8988T (cell line): ENCODE results near the gene CRYGC.
"Not testable (repeated sequence)": the region's sequence is repeated elsewhere in the genome, so short reads cannot be mapped to it uniquely, and the experiment has no call there.

Experiments used
- DNase-seq: peaks from one replicate; pipeline ENCODE4 v3.0.0; 2011

The CRYGC gene

GRCh38 chr2:208129744-208130711 lies at the start of gene CRYGC:
CRYGC (minus strand) TSS chr2:208129828; CDS start chr2:208129792, 36 bp downstream.
- no peak for DNase-seq

GRCh38 chr2:208179028-208179609 lies 49.5 kb upstream of the CRYGC start:
- DNase-seq = no peak

GRCh38 chr2:208175840-208176153 lies 46.2 kb upstream of the CRYGC start:
- no peak for DNase-seq

GRCh38 chr2:208175069-208175839 lies 45.6 kb upstream of the CRYGC start:
- DNase-seq = peak; percentile 31

GRCh38 chr2:208174144-208174543 lies 44.5 kb upstream of the CRYGC start:
- DNase-seq = no peak

- DNase-seq = no peak
Measured at GRCh38 chr2:208172125-208172524, 42.5 kb upstream of the CRYGC start.

- no peak for DNase-seq
Measured at GRCh38 chr2:208164951-208165755, 35.5 kb upstream of the CRYGC start.

GRCh38 chr2:208163489-208163888 lies 33.9 kb upstream of the CRYGC start, which contains the start of gene CRYGA:
CRYGA (minus strand) TSS chr2:208163589; CDS start chr2:208163556, 33 bp downstream.
- no peak for DNase-seq

GRCh38 chr2:208156439-208156838 lies 26.8 kb upstream of the CRYGC start:
- DNase-seq = no peak

- DNase-seq = no peak
Measured at GRCh38 chr2:208153156-208153555, 23.5 kb upstream of the CRYGC start.

GRCh38 chr2:208150956-208151355 lies 21.3 kb upstream of the CRYGC start:
- no peak for DNase-seq

- no peak for DNase-seq
Measured at GRCh38 chr2:208150094-208150493, 20.5 kb upstream of the CRYGC start.

- DNase-seq = no peak
Measured at GRCh38 chr2:208148803-208149202, 19.2 kb upstream of the CRYGC start.

- DNase-seq = no peak
Measured at GRCh38 chr2:208147759-208148158, 18.1 kb upstream of the CRYGC start.

- no peak for DNase-seq
Measured at GRCh38 chr2:208147008-208147407, 17.4 kb upstream of the CRYGC start.

- DNase-seq = no peak
Measured at GRCh38 chr2:208146006-208146405, 16.4 kb upstream of the CRYGC start, which contains the start of gene CRYGB. CRYGB (minus strand) TSS chr2:208146158; CDS start chr2:208146120, 38 bp downstream.

GRCh38 chr2:208142925-208143799 lies 13.5 kb upstream of the CRYGC start:
- no peak for DNase-seq

GRCh38 chr2:208142240-208142924 lies 12.8 kb upstream of the CRYGC start:
- no peak for DNase-seq

- DNase-seq = no peak
Measured at GRCh38 chr2:208139447-208139846, 9.8 kb upstream of the CRYGC start.

- not testable (repeated sequence) for DNase-seq
Measured at GRCh38 chr2:208138334-208138733, 8.7 kb upstream of the CRYGC start.

GRCh38 chr2:208136716-208137094 lies 7.1 kb upstream of the CRYGC start:
- DNase-seq = no peak
